Measurements from ENCODE around the gene SLCO3A1.

DNA sequence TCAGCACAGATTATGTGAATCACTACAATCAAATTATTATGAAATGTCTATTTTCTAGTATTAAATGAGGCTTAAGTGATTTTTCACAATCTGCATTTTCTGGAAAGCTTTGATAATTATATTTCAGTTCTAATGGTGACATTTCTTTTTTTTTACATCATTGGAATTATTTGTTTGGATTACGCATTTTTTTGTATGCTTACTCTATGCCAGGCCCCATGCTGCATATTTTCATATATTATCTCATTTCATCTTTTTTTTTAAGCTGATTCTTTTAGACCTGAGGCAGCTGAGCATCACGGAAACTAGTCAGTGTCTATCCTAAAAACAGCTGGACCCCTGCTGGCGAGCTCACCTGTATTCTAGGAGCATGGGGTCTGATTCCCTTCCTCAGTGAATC is 31.1 kb downstream of the SLCO3A1 start:
- no peak for TF ChIP-seq POLR2A (IDR thresholded peaks at IDR 0.05)
- TF ChIP-seq, protein P1, sequence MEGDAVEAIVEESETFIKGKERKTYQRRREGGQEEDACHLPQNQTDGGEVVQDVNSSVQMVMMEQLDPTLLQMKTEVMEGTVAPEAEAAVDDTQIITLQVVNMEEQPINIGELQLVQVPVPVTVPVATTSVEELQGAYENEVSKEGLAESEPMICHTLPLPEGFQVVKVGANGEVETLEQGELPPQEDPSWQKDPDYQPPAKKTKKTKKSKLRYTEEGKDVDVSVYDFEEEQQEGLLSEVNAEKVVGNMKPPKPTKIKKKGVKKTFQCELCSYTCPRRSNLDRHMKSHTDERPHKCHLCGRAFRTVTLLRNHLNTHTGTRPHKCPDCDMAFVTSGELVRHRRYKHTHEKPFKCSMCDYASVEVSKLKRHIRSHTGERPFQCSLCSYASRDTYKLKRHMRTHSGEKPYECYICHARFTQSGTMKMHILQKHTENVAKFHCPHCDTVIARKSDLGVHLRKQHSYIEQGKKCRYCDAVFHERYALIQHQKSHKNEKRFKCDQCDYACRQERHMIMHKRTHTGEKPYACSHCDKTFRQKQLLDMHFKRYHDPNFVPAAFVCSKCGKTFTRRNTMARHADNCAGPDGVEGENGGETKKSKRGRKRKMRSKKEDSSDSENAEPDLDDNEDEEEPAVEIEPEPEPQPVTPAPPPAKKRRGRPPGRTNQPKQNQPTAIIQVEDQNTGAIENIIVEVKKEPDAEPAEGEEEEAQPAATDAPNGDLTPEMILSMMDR (IDR thresholded peaks at IDR 0.05) = no peak
